Activated T-cell treated with anti-CD3 and anti-CD28 coated beads, Interleukin-2, amount 50 U/mL, for 72 hours (primary cell): Measurements from ENCODE around the gene CTTNBP2. TPM values are rescaled to one million over a fixed set of nuclear protein-coding genes. Genes with fewer than 3 reads are reported as not detected.

ENCODE experiments used
- ATAC-seq, 2 donors: fragments of 150-1000 bp; cut with Tn5 transposase; replicated peaks in 1 of 2; 2 replicates each; pipeline ENCODE4 v1.10.0; 2021; ENCODE audit warnings: moderate library complexity in 2 of 2, mild to moderate bottlenecking in 1 of 2
- DNase-seq, 2 donors: peaks; one replicate each; pipeline ENCODE4 v3.0.0; 2021 to 2022; ENCODE audit warnings: mixed read lengths in 1 of 2
- H3K27ac Mint-ChIP-seq: one replicate; pipeline ENCODE4 v1.8.0; 2022; ENCODE audit warnings: mild to moderate bottlenecking, moderate library complexity, mixed read lengths
- H3K27me3 Mint-ChIP-seq: one replicate; pipeline ENCODE4 v1.8.0; 2022; ENCODE audit warnings: low read depth, mixed read lengths
- H3K36me3 Mint-ChIP-seq, 2 donors: one replicate each; pipeline ENCODE4 v1.8.0; 2022; ENCODE audit warnings: mixed read lengths in 2 of 2, mild to moderate bottlenecking in 1 of 2; ENCODE audit not compliant: insufficient read depth in 2 of 2
- H3K4me1 Mint-ChIP-seq: one replicate; pipeline ENCODE4 v1.8.0; 2022; ENCODE audit warnings: low read depth, mixed read lengths
- H3K4me3 Mint-ChIP-seq, 2 donors: one replicate each; pipeline ENCODE4 v1.8.0; 2022; ENCODE audit warnings: mild to moderate bottlenecking in 2 of 2, mixed read lengths in 2 of 2, moderate library complexity in 2 of 2
- H3K9me3 Mint-ChIP-seq, 2 donors: one replicate each; pipeline ENCODE4 v1.8.0; 2022; ENCODE audit warnings: mixed read lengths in 2 of 2
- total RNA-seq, 2 donors: library from RNA; stranded (reverse); gene quantifications; one replicate each; pipeline ENCODE4 v1.2.3, GENCODE V29; 2022

The CTTNBP2 gene
- total RNA-seq, 2 donors from 2014 or later: not detected

GRCh38 chr7:117858712-117859111, 14.5 kb downstream of the CTTNBP2 start:
- H3K4me1 Mint-ChIP-seq: no peaks in the 10 kb centered on the region
- no peaks in the 10 kb centered on the region for H3K9me3 Mint-ChIP-seq
- H3K27me3 Mint-ChIP-seq: no peaks in the 10 kb centered on the region
- DNase-seq: no peak
- H3K27ac Mint-ChIP-seq: no peak overlapping the region
- no peaks in the 10 kb centered on the region for H3K36me3 Mint-ChIP-seq
- ATAC-seq: no peak
- no peak overlapping the region for H3K4me3 Mint-ChIP-seq

- ATAC-seq (no peak), DNase-seq (no peak)
- Mint-ChIP-seq H3K4me1 (no peaks in the 10 kb centered on the region), H3K4me3 (no peak overlapping the region), H3K27me3 (no peaks in the 10 kb centered on the region), H3K27ac (no peak overlapping the region), H3K36me3 (no peaks in the 10 kb centered on the region), H3K9me3 (no peaks in the 10 kb centered on the region)
Observed at GRCh38 chr7:117857718-117858117, 15.5 kb downstream of the CTTNBP2 start.

- no peak for ATAC-seq
- no peak overlapping the region for H3K4me3 Mint-ChIP-seq
- H3K36me3 Mint-ChIP-seq: no peaks in the 10 kb centered on the region
- peaks cover 5% of the 10 kb centered on the region for H3K27me3 Mint-ChIP-seq
- no peak for DNase-seq
- no peaks in the 10 kb centered on the region for H3K9me3 Mint-ChIP-seq
- H3K4me1 Mint-ChIP-seq: no peaks in the 10 kb centered on the region
- no peak overlapping the region for H3K27ac Mint-ChIP-seq
Observed at GRCh38 chr7:117856196-117856595, 17.0 kb downstream of the CTTNBP2 start.

GRCh38 chr7:117854186-117854585, 19.1 kb downstream of the CTTNBP2 start:
- no peak for DNase-seq
- Mint-ChIP-seq H3K27ac (no peak overlapping the region), H3K9me3 (no peaks in the 10 kb centered on the region), H3K4me3 (no peak overlapping the region), H3K36me3 (no peaks in the 10 kb centered on the region), H3K27me3 (peaks cover 6% of the 10 kb centered on the region), H3K4me1 (no peaks in the 10 kb centered on the region)
- ATAC-seq: no peak

GRCh38 chr7:117848941-117849340, 24.3 kb downstream of the CTTNBP2 start:
- H3K27me3 Mint-ChIP-seq: peaks cover 6% of the 10 kb centered on the region
- H3K4me3 Mint-ChIP-seq: no peak overlapping the region
- H3K9me3 Mint-ChIP-seq: peaks cover 0 to 9% of the 10 kb centered on the region in 2 donors
- DNase-seq (no peak), ATAC-seq (no peak)
- no peaks in the 10 kb centered on the region for H3K36me3 Mint-ChIP-seq
- H3K27ac Mint-ChIP-seq: no peak overlapping the region
- H3K4me1 Mint-ChIP-seq: no peaks in the 10 kb centered on the region

- Mint-ChIP-seq H3K4me1 (no peaks in the 10 kb centered on the region), H3K27me3 (no peaks in the 10 kb centered on the region), H3K27ac (no peak overlapping the region), H3K36me3 (no peaks in the 10 kb centered on the region), H3K4me3 (no peak overlapping the region), H3K9me3 (peaks cover 5 to 9% of the 10 kb centered on the region in 2 donors)
- DNase-seq (no peak), ATAC-seq (no peak)
Observed at GRCh38 chr7:117844678-117845077, 28.6 kb downstream of the CTTNBP2 start.

DNA sequence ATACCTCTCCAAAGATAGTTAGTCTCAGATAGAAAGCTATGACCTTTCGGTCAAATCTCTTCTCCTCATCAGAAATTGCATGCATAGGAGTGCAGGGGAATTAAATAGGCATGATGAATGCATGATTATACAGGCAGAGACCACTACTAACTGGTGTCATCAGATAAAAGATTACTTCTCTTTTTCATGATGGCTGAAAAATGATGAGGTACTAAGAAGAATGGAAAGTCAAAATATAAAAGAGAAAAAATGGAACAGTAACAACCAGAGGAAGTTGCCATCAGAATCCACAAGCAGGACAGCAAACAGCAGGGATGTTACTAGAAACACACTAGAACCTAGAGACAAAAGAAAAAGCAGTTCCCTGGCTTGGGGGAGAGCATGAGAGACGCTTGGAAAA, 31.6 kb downstream of the CTTNBP2 start:
- H3K9me3 Mint-ChIP-seq: peaks cover 5 to 9% of the 10 kb centered on the region in 2 donors
- no peaks in the 10 kb centered on the region for H3K36me3 Mint-ChIP-seq
- H3K4me3 Mint-ChIP-seq: no peak overlapping the region
- no peak overlapping the region for H3K27ac Mint-ChIP-seq
- H3K27me3 Mint-ChIP-seq: no peaks in the 10 kb centered on the region
- DNase-seq (no peak), ATAC-seq (no peak)
- no peaks in the 10 kb centered on the region for H3K4me1 Mint-ChIP-seq

- Mint-ChIP-seq H3K27ac (no peak overlapping the region), H3K9me3 (peaks cover 5 to 9% of the 10 kb centered on the region in 2 donors), H3K4me3 (no peak overlapping the region), H3K4me1 (no peaks in the 10 kb centered on the region), H3K27me3 (no peaks in the 10 kb centered on the region), H3K36me3 (no peaks in the 10 kb centered on the region)
- ATAC-seq: no peak
- no peak for DNase-seq
Observed at GRCh38 chr7:117841011-117841410, 32.2 kb downstream of the CTTNBP2 start.

DNA sequence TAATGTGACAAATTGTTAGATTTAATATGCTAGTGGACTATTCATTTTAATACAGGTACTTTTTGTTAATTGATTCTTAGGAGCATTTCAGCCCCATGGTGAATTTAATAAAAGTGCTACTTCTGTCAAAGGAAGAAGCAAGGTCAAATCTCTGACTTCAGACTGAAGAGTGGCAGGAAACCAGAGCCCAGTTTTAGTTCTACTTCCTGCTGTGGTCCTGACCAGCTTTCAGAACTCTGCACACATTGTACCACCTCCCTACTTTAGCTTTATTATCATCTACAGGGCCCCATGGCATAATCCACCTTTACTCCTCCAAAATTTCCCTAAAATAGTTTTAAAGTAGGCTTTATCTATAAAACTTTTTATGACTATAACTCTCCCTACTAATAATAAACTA, 33.7 kb downstream of the CTTNBP2 start:
- Mint-ChIP-seq H3K4me1 (no peaks in the 10 kb centered on the region), H3K36me3 (no peaks in the 10 kb centered on the region), H3K4me3 (no peak overlapping the region), H3K27ac (no peak overlapping the region), H3K9me3 (peaks cover 4 to 5% of the 10 kb centered on the region in 2 donors), H3K27me3 (no peaks in the 10 kb centered on the region)
- no peak for DNase-seq
- ATAC-seq: no peak

DNA sequence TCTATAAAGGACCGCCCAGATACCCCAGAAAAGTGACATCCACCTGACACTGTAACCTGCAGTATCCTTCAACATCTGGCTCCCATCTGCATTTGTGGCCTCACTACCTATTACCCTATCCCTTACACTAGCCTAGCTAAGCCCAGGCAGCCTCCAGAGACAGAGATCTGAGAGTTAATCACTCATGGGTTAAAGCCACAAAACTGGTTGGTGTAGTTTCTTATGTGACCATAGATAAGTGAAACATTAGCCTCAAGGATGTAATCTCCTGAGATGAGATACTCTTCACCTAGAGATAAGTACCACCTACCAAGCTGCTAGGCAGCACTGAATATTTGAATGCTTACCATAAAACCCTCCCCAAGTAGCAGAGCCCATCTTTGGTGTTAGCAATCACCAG, 35.4 kb downstream of the CTTNBP2 start:
- no peaks in the 10 kb centered on the region for H3K4me1 Mint-ChIP-seq
- H3K9me3 Mint-ChIP-seq: peaks cover 3 to 5% of the 10 kb centered on the region in 2 donors
- no peaks in the 10 kb centered on the region for H3K36me3 Mint-ChIP-seq
- no peak overlapping the region for H3K4me3 Mint-ChIP-seq
- H3K27me3 Mint-ChIP-seq: no peaks in the 10 kb centered on the region
- ATAC-seq (no peak), DNase-seq (no peak)
- H3K27ac Mint-ChIP-seq: no peak overlapping the region

DNA sequence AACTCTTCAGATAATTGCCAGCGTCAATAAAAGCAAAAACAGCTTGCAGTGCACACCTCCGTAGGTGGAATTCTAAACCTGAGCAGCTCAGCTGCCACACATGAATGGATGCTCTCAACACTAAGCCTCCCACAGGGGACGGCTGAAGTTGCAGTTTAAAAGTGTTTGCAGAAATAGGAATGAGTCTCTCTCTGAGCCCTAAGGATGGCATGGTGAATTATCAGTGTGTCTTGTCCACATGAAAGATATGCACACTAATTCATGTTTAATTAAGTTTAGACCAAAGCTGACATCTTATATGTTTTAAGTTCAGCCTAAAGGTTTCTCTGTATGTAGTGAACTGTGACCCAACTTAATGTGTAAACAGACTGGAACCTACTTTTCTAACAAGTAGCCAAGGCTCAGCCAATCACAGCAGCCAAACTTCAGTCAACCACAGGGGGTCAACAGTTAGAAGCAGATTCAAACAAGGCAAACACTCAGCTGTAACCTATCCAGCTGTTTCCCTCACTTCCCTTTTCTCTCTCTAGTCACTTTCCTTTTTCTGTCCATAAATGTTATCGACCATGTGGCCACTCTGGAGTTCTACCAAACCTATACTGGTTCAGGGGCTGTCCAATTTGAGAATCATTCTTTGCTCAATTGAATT, 38.1 kb downstream of the CTTNBP2 start:
- Mint-ChIP-seq H3K27me3 (no peaks in the 10 kb centered on the region), H3K27ac (no peak overlapping the region), H3K4me1 (no peaks in the 10 kb centered on the region), H3K9me3 (peaks cover 0 to 7% of the 10 kb centered on the region in 2 donors), H3K36me3 (no peaks in the 10 kb centered on the region), H3K4me3 (no peak overlapping the region)
- ATAC-seq: no peak
- no peak for DNase-seq

GRCh38 chr7:117830422-117830954, 42.8 kb downstream of the CTTNBP2 start:
- Mint-ChIP-seq H3K27ac (no peak overlapping the region), H3K4me1 (no peaks in the 10 kb centered on the region), H3K27me3 (no peaks in the 10 kb centered on the region), H3K4me3 (no peak overlapping the region), H3K9me3 (peaks cover 0 to 7% of the 10 kb centered on the region in 2 donors), H3K36me3 (no peaks in the 10 kb centered on the region)
- ATAC-seq (no peak), DNase-seq (no peak)

GRCh38 chr7:117829450-117830117, 43.7 kb downstream of the CTTNBP2 start:
- DNase-seq (no peak), ATAC-seq (no peak)
- no peak overlapping the region for H3K4me3 Mint-ChIP-seq
- H3K36me3 Mint-ChIP-seq: no peaks in the 10 kb centered on the region
- H3K27ac Mint-ChIP-seq: no peak overlapping the region
- peaks cover 0 to 9% of the 10 kb centered on the region in 2 donors for H3K9me3 Mint-ChIP-seq
- no peaks in the 10 kb centered on the region for H3K27me3 Mint-ChIP-seq
- no peaks in the 10 kb centered on the region for H3K4me1 Mint-ChIP-seq
